Neuronal stem cell (in vitro differentiated cells): ENCODE results near the gene TBX2.
"Not testable (repeated sequence)": the region's sequence is repeated elsewhere in the genome, so short reads cannot be mapped to it uniquely, and the experiment has no call there.

ENCODE experiments used
- DNase-seq: peaks from one replicate; pipeline ENCODE4 v3.0.0-alpha.2; 2013; ENCODE audit warnings: low spot score
- H2AFZ ChIP-seq: one replicate; pipeline ENCODE4 v1.6.1; 2013; ENCODE audit warnings: mild to moderate bottlenecking, low read length, inconsistent platforms
- H2AK5ac ChIP-seq: 2 replicates; pipeline ENCODE4 v1.6.1; 2013; ENCODE audit warnings: low read depth, mild to moderate bottlenecking, inconsistent platforms, low read length, moderate library complexity, mixed read lengths
- H2BK120ac ChIP-seq: 2 replicates; pipeline ENCODE4 v1.6.1; 2013; ENCODE audit warnings: low read depth, mild to moderate bottlenecking, inconsistent platforms, low read length, moderate library complexity, mixed read lengths
- H2BK12ac ChIP-seq: one replicate; pipeline ENCODE4 v1.6.1; 2013; ENCODE audit warnings: low read length, inconsistent platforms
- H2BK15ac ChIP-seq: 2 replicates; pipeline ENCODE4 v1.6.1; 2013; ENCODE audit warnings: mild to moderate bottlenecking, low read length, inconsistent platforms, mixed read lengths
- H2BK5ac ChIP-seq: one replicate; pipeline ENCODE4 v1.6.1; 2013; ENCODE audit warnings: inconsistent platforms, mild to moderate bottlenecking, low read length, moderate library complexity
- H3K14ac ChIP-seq: one replicate; pipeline ENCODE4 v1.6.1; 2013; ENCODE audit warnings: low read length, inconsistent platforms
- H3K18ac ChIP-seq: 2 replicates; pipeline ENCODE4 v1.6.1; 2013; ENCODE audit warnings: low read length, inconsistent platforms
- H3K23ac ChIP-seq: 2 replicates; pipeline ENCODE4 v1.6.1; 2013; ENCODE audit warnings: low read depth, mild to moderate bottlenecking, mixed read lengths, low read length, inconsistent platforms; ENCODE audit not compliant: poor library complexity
- H3K27ac ChIP-seq: replicated peaks from 3 replicates; pipeline ENCODE4 v1.5.1; 2013; ENCODE audit warnings: low read length, inconsistent platforms
- H3K27me3 ChIP-seq, 3 experiments: 2 replicates each; pipeline ENCODE4 v1.6.1; 2013; ENCODE audit warnings: low read length in 3 of 3, mild to moderate bottlenecking in 2 of 3, inconsistent platforms in 1 of 3, low read depth in 1 of 3, mixed read lengths in 1 of 3, moderate library complexity in 1 of 3; ENCODE audit not compliant: control insufficient read depth in 3 of 3, insufficient read depth in 3 of 3
- H3K36me3 ChIP-seq, 2 donors: replicated peaks in 1 of 2; 2 replicates each; pipeline ENCODE4 v1.6.1; 2013; ENCODE audit warnings: low read length in 2 of 2; ENCODE audit not compliant: control insufficient read depth in 2 of 2, insufficient read depth in 2 of 2
- H3K4ac ChIP-seq: 2 replicates; pipeline ENCODE4 v1.6.1; 2013; ENCODE audit warnings: inconsistent platforms, mild to moderate bottlenecking, low read length, moderate library complexity
- H3K4me1 ChIP-seq, 2 donors: 1 replicate in 1 of 2; 2 replicates in 1 of 2; pipeline ENCODE4 v1.6.1; 2013; ENCODE audit warnings: low read length in 2 of 2, low read depth in 1 of 2; ENCODE audit not compliant: control insufficient read depth in 2 of 2, insufficient read depth in 1 of 2
- H3K4me2 ChIP-seq: one replicate; pipeline ENCODE4 v1.6.1; 2013; ENCODE audit warnings: mild to moderate bottlenecking, low read length, inconsistent platforms; ENCODE audit not compliant: insufficient read depth, poor library complexity, severe bottlenecking
- H3K4me3 ChIP-seq, 2 donors: 2 replicates each; pipeline ENCODE4 v1.5.1; 2013; ENCODE audit warnings: low read length in 2 of 2, mild to moderate bottlenecking in 2 of 2, inconsistent platforms in 1 of 2, moderate library complexity in 1 of 2
- H3K79me1 ChIP-seq: one replicate; pipeline ENCODE4 v1.6.1; 2013; ENCODE audit warnings: low read depth, mild to moderate bottlenecking, inconsistent platforms, low read length, moderate library complexity
- H3K9ac ChIP-seq: one replicate; pipeline ENCODE4 v1.6.1; 2013; ENCODE audit warnings: mild to moderate bottlenecking, low read depth, low read length, inconsistent platforms; ENCODE audit not compliant: poor library complexity
- H3K9me3 ChIP-seq, 2 donors: replicated peaks in 1 of 2; 2 replicates each; pipeline versions ENCODE3 to v1.6.1; 2013; ENCODE audit warnings: low read length in 2 of 2, mild to moderate bottlenecking in 2 of 2, inconsistent platforms in 1 of 2, low read depth in 1 of 2, mixed read lengths in 1 of 2, moderate library complexity in 1 of 2; ENCODE audit not compliant: control insufficient read depth in 2 of 2, insufficient read depth in 1 of 2
- H4K8ac ChIP-seq: one replicate; pipeline ENCODE4 v1.6.1; 2013; ENCODE audit warnings: low read depth, mild to moderate bottlenecking, inconsistent platforms, low read length, moderate library complexity
- H4K91ac ChIP-seq: one replicate; pipeline ENCODE4 v1.6.1; 2013; ENCODE audit warnings: low read length, low read depth, mild to moderate bottlenecking, inconsistent platforms; ENCODE audit not compliant: poor library complexity
- WGBS, 2 donors: extraction: QIAGEN DNeasy Blood & Tissue Kit; methylation state at CpG; one replicate each; pipeline ENCODE4 v1.1.7; 2013; ENCODE audit warnings: missing lambda C conversion rate in 2 of 2, mixed read lengths in 1 of 2; ENCODE audit not compliant: insufficient read length in 2 of 2, insufficient replicate concordance in 1 of 2; ENCODE audit errors: extremely low coverage in 2 of 2; 5-methylcytosine and 5-hydroxymethylcytosine counted together

TBX2 gene

GRCh38 chr17:61429274-61429673 lies 29.6 kb downstream of the TBX2 start:
- Histone ChIP-seq H4K91ac (no peak overlapping the region), H2BK12ac (no peak overlapping the region), H3K4me3 (no peak overlapping the region), H3K14ac (no peak overlapping the region), H3K4ac (no peak overlapping the region), H4K8ac (no peak overlapping the region), H3K18ac (no peak overlapping the region), H3K23ac (no peak overlapping the region), H3K27me3 (peaks cover 0 to 9% (median 0%) of the 10 kb centered on the region in 3 experiments), H3K79me1 (no peaks in the 10 kb centered on the region), H3K9ac (no peak overlapping the region), H3K9me3 (no peaks in the 10 kb centered on the region), H2BK120ac (no peak overlapping the region), H2BK15ac (no peak overlapping the region), H2AFZ (no peak overlapping the region), H3K27ac (no peak overlapping the region), H2AK5ac (no peak overlapping the region), H3K4me2 (no peak overlapping the region), H3K4me1 (no peaks in the 10 kb centered on the region), H2BK5ac (no peak overlapping the region), H3K36me3 (no peaks in the 10 kb centered on the region)
- DNase-seq: no peak
- WGBS, 2 donors: no CpG with 5 or more reads among the region's 1 CpG

DNA sequence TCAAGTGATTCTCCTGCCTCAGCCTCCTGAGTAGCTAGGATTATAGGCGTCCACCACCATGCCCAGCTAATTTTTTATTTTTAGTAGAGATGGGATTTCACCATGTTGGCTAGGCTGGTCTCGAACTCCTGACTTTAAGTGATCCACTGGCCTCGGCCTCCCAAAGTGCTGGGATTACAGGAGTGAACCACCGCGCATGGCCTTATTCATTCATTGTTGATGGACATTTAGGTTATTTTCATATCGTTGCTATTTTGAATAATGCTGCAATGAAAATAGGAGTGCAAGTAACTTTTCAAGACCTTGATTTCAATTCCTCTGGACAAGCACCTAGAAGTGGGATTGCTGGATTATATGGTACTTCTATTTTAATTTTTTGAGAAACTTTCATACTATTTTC lies 30.2 kb downstream of the TBX2 start:
- H3K18ac ChIP-seq, H2BK120ac ChIP-seq, H2BK15ac ChIP-seq, H3K4me1 ChIP-seq, H3K4ac ChIP-seq, H3K23ac ChIP-seq, H3K9me3 ChIP-seq, H4K8ac ChIP-seq, H3K79me1 ChIP-seq, H3K27me3 ChIP-seq, H2AK5ac ChIP-seq, H3K4me2 ChIP-seq, DNase-seq, H3K14ac ChIP-seq, H4K91ac ChIP-seq, H3K4me3 ChIP-seq, H3K36me3 ChIP-seq, H2BK12ac ChIP-seq, H3K9ac ChIP-seq, H2BK5ac ChIP-seq, H2AFZ ChIP-seq, H3K27ac ChIP-seq: not testable (repeated sequence)
- no CpG with 5 or more reads among the region's 6 CpGs for WGBS, 2 donors

DNA sequence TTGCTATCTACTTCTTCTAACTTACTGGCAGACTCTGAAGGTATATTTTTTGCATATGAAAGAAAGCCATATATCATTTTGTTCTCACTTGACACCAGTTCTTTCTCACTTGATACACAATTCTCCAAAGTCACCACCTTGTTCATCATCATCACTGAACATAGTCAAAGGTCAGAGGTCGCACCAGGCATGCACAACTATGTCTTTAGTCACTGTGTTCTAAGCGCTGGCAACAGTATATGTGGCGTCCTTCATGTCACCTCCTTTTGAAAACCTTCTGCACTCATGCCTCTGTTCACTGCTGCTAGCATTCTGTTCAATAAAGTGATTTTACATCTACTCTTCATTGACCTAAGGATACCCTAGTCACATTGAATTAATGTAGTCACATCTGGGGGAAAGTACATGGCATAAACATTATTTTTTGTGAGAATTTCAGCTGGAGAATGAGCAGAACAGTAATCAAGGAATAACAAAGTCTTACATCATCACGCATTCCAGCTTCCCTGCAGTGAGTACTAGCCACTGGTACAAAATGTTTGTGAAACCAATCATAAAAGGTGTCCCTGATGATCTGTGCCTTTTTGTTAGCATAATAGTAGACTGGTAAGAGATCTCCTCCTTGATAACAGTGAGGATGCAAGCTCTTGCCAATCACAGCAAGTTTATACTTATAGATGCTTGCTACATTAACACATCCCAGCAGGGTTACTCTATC lies 32.1 kb downstream of the TBX2 start:
- no peak overlapping the region for H3K4me2 ChIP-seq
- no peaks in the 10 kb centered on the region for H3K9me3 ChIP-seq
- peaks cover 0 to 9% (median 0%) of the 10 kb centered on the region in 3 experiments for H3K27me3 ChIP-seq
- H2AFZ ChIP-seq: no peak overlapping the region
- H2AK5ac ChIP-seq: no peak overlapping the region
- H4K91ac ChIP-seq: no peak overlapping the region
- H3K79me1 ChIP-seq: no peaks in the 10 kb centered on the region
- H3K9ac ChIP-seq: no peak overlapping the region
- WGBS, 2 donors: no CpG with 5 or more reads among the region's 4 CpGs
- H3K18ac ChIP-seq: no peak overlapping the region
- no peak overlapping the region for H3K23ac ChIP-seq
- DNase-seq: no peak
- no peak overlapping the region for H3K14ac ChIP-seq
- H3K4ac ChIP-seq: no peak overlapping the region
- no peaks in the 10 kb centered on the region for H3K36me3 ChIP-seq
- no peaks in the 10 kb centered on the region for H3K4me1 ChIP-seq
- no peak overlapping the region for H2BK120ac ChIP-seq
- no peak overlapping the region for H3K27ac ChIP-seq
- no peak overlapping the region for H2BK5ac ChIP-seq
- no peak overlapping the region for H3K4me3 ChIP-seq
- no peak overlapping the region for H2BK12ac ChIP-seq
- no peak overlapping the region for H4K8ac ChIP-seq
- H2BK15ac ChIP-seq: no peak overlapping the region

GRCh38 chr17:61436273-61436672 lies 36.6 kb downstream of the TBX2 start:
- Histone ChIP-seq H4K91ac (no peak overlapping the region), H2BK5ac (no peak overlapping the region), H2AFZ (no peak overlapping the region), H3K4me3 (no peak overlapping the region), H3K36me3 (no peaks in the 10 kb centered on the region), H3K18ac (no peak overlapping the region), H3K79me1 (no peaks in the 10 kb centered on the region), H2AK5ac (no peak overlapping the region), H3K9me3 (peaks cover 0 to 5% of the 10 kb centered on the region in 2 donors), H3K27me3 (peaks cover 0 to 10% (median 0%) of the 10 kb centered on the region in 3 experiments), H3K4me1 (no peaks in the 10 kb centered on the region), H3K4me2 (no peak overlapping the region), H2BK12ac (no peak overlapping the region), H3K27ac (no peak overlapping the region), H2BK15ac (no peak overlapping the region), H2BK120ac (no peak overlapping the region), H3K4ac (no peak overlapping the region), H3K9ac (no peak overlapping the region), H3K14ac (no peak overlapping the region), H4K8ac (no peak overlapping the region), H3K23ac (no peak overlapping the region)
- no peak for DNase-seq
